ENCODE measurements around the gene PCA3.

PCA3 gene

GRCh38 chr9:76725011-76725546 is 39.2 kb upstream of the PCA3 start:
- H3K4me3 ChIP-seq (ENCODE audit: low read depth, low read length): no peak overlapping the region
- no peak for TF ChIP-seq CTCF (IDR thresholded peaks at IDR 0.05; ENCODE audit: low read depth, low read length)
- DNase-seq (ENCODE audit: low read depth, low spot score): no peak
- in situ Hi-C loops (cut with HindIII; ENCODE audit: low sequenced_read_pairs): no loop called here

GRCh38 chr9:76725885-76726284 is 38.4 kb upstream of the PCA3 start:
- no peak overlapping the region for H3K4me3 ChIP-seq (ENCODE audit: low read depth, low read length)
- no peak for DNase-seq (ENCODE audit: low read depth, low spot score)
- no peak for TF ChIP-seq CTCF (IDR thresholded peaks at IDR 0.05; ENCODE audit: low read depth, low read length)
- in situ Hi-C loops (cut with HindIII; ENCODE audit: low sequenced_read_pairs): no loop called here

- in situ Hi-C loops (cut with HindIII; ENCODE audit: low sequenced_read_pairs): no loop called here
- no peak overlapping the region for H3K4me3 ChIP-seq (ENCODE audit: low read depth, low read length)
- TF ChIP-seq CTCF (IDR thresholded peaks at IDR 0.05; ENCODE audit: low read depth, low read length): no peak
- DNase-seq (ENCODE audit: low read depth, low spot score): no peak
These were observed 35.1 kb upstream of the PCA3 start for GRCh38 chr9:76729116-76729515.

- no peak for TF ChIP-seq CTCF (IDR thresholded peaks at IDR 0.05; ENCODE audit: low read depth, low read length)
- no peak overlapping the region for H3K4me3 ChIP-seq (ENCODE audit: low read depth, low read length)
- in situ Hi-C loops (cut with HindIII; ENCODE audit: low sequenced_read_pairs): no loop called here
- DNase-seq (ENCODE audit: low read depth, low spot score): no peak
These were observed 34.1 kb upstream of the PCA3 start for GRCh38 chr9:76729980-76730737.

GRCh38 chr9:76730801-76731200 is 33.4 kb upstream of the PCA3 start:
- no peak overlapping the region for H3K4me3 ChIP-seq (ENCODE audit: low read depth, low read length)
- no peak for TF ChIP-seq CTCF (IDR thresholded peaks at IDR 0.05; ENCODE audit: low read depth, low read length)
- in situ Hi-C loops (cut with HindIII; ENCODE audit: low sequenced_read_pairs): no loop called here
- no peak for DNase-seq (ENCODE audit: low read depth, low spot score)

- TF ChIP-seq CTCF (IDR thresholded peaks at IDR 0.05; ENCODE audit: low read depth, low read length): no peak
- no peak overlapping the region for H3K4me3 ChIP-seq (ENCODE audit: low read depth, low read length)
- no peak for DNase-seq (ENCODE audit: low read depth, low spot score)
- in situ Hi-C loops (cut with HindIII; ENCODE audit: low sequenced_read_pairs): no loop called here
These were observed 31.8 kb upstream of the PCA3 start for GRCh38 chr9:76732341-76732958.

Measured in astrocyte of the spinal cord (primary cell).